H1 (cell line): Measurements from ENCODE around the gene GNRHR. TPM values are rescaled to one million over a fixed set of nuclear protein-coding genes. Genes with fewer than 3 reads are reported as not detected.

Source experiments
- CTCF ChIA-PET: fragments of 300-600 bp; sonication (Branson Sonifier 250); formaldehyde crosslinking; loops from one replicate; lab custom pipeline; 2021; ENCODE audit not compliant: partially characterized antibody; lab: Charles Lee
- POLR2A ChIA-PET: fragments of 300-600 bp; sonication (Branson Sonifier 250); formaldehyde crosslinking; loops from one replicate; lab custom pipeline; 2021; ENCODE audit warnings: inconsistent platforms; ENCODE audit not compliant: partially characterized antibody; lab: Charles Lee
- DNase-seq, 2 experiments: peaks; one replicate each; pipeline versions ENCODE4 v3.0.0 to v3.0.0-alpha.2; 2010 to 2022; ENCODE audit warnings: low spot score in 2 of 2, low read depth in 1 of 2, mixed read lengths in 1 of 2
- FAIRE-seq: peaks from 2 replicates; lab custom pipeline; 2011; peaks lifted over from hg19 to GRCh38; lab: Jason Lieb, UNC
- H2AFZ ChIP-seq: 2 replicates; pipeline ENCODE4 v1.8.1; 2012; ENCODE audit warnings: low read length, inconsistent platforms
- H2AK5ac ChIP-seq: 2 replicates; pipeline ENCODE4 v1.6.1; 2013; ENCODE audit warnings: low read depth, low read length
- H2BK120ac ChIP-seq: replicated peaks from 2 replicates; pipeline ENCODE3; 2013; ENCODE audit warnings: low read depth, low read length, inconsistent platforms
- H2BK12ac ChIP-seq: 2 replicates; pipeline ENCODE4 v1.6.1; 2013; ENCODE audit warnings: low read depth, low read length
- H2BK15ac ChIP-seq: 2 replicates; pipeline ENCODE4 v1.6.1; 2013; ENCODE audit warnings: low read length
- H2BK20ac ChIP-seq: 2 replicates; pipeline ENCODE4 v1.6.1; 2013; ENCODE audit warnings: low read length
- H2BK5ac ChIP-seq: 2 replicates; pipeline ENCODE4 v1.6.1; 2013; ENCODE audit warnings: low read depth, low read length
- H3K14ac ChIP-seq: 2 replicates; pipeline ENCODE4 v1.6.1; 2013; ENCODE audit warnings: inconsistent platforms; ENCODE audit not compliant: insufficient read length
- H3K18ac ChIP-seq: 2 replicates; pipeline ENCODE4 v1.6.1; 2013; ENCODE audit warnings: low read length; ENCODE audit errors: extremely low read depth
- H3K23ac ChIP-seq: 2 replicates; pipeline ENCODE4 v1.6.1; 2013; ENCODE audit warnings: inconsistent platforms; ENCODE audit not compliant: insufficient read length
- H3K23me2 ChIP-seq: 2 replicates; pipeline ENCODE4 v1.6.1; 2013; ENCODE audit warnings: low read depth, low read length
- H3K27ac ChIP-seq: 2 replicates; pipeline ENCODE4 v1.6.1; 2011; ENCODE audit warnings: low read depth, low read length, inconsistent platforms
- H3K27me3 ChIP-seq, 4 experiments: replicated peaks in 1 of 4; 1 replicate in 1 of 4; 2 replicates in 3 of 4; pipeline versions ENCODE4 v1.6.1 to v1.8.1; 2011 to 2013; ENCODE audit warnings: low read length in 3 of 4, mild to moderate bottlenecking in 3 of 4, inconsistent platforms in 2 of 4, mixed read lengths in 2 of 4, moderate library complexity in 1 of 4; ENCODE audit not compliant: control insufficient read depth in 3 of 4, insufficient read depth in 3 of 4; ENCODE audit errors: extremely low read depth in 1 of 4
- H3K36me3 ChIP-seq, 4 experiments: 2 replicates each; pipeline versions ENCODE4 v1.6.1 to v1.8.1; 2011 to 2013; ENCODE audit warnings: mild to moderate bottlenecking in 4 of 4, low read length in 3 of 4, moderate library complexity in 2 of 4, control low read depth in 1 of 4, inconsistent platforms in 1 of 4; ENCODE audit not compliant: insufficient read depth in 4 of 4, control insufficient read depth in 2 of 4
- H3K4ac ChIP-seq: replicated peaks from 2 replicates; pipeline ENCODE3; 2013; ENCODE audit warnings: low read length, low read depth, mixed read lengths, inconsistent platforms; ENCODE audit not compliant: insufficient read length
- H3K4me1 ChIP-seq, 4 experiments: replicated peaks in 1 of 4; 1 replicate in 1 of 4; 2 replicates in 3 of 4; pipeline versions ENCODE4 v1.6.1 to v1.8.1; 2011 to 2013; ENCODE audit warnings: low read length in 3 of 4, inconsistent platforms in 2 of 4, mixed read lengths in 1 of 4; ENCODE audit not compliant: insufficient read depth in 4 of 4, control insufficient read depth in 3 of 4
- H3K4me2 ChIP-seq, 2 experiments: 2 replicates each; pipeline versions ENCODE4 v1.6.1 to v1.8.1; 2011 to 2013; ENCODE audit warnings: low read depth in 2 of 2, low read length in 2 of 2, control low read depth in 1 of 2, inconsistent platforms in 1 of 2, mild to moderate bottlenecking in 1 of 2; ENCODE audit not compliant: insufficient read depth in 1 of 2
- H3K4me3 ChIP-seq, 4 experiments: fragments of 200-600, 300-600 bp in 1 of 4; sonication (generic), shearing (Covaris generic), sonication (Bioruptor Twin) in 1 of 4; 2 replicates each; pipeline versions ENCODE4 v1.5.1 to v1.8.1; 2011 to 2016; ENCODE audit warnings: low read length in 4 of 4, low read depth in 3 of 4, control low read depth in 2 of 4, inconsistent platforms in 2 of 4, mild to moderate bottlenecking in 2 of 4, mixed read lengths in 1 of 4, moderate library complexity in 1 of 4; ENCODE audit not compliant: insufficient read depth in 2 of 4; ENCODE audit errors: extremely low read depth in 1 of 4
- H3K56ac ChIP-seq: replicated peaks from 2 replicates; pipeline ENCODE3; 2013; ENCODE audit warnings: low read depth, mild to moderate bottlenecking, mixed read lengths, low read length, inconsistent platforms; ENCODE audit not compliant: insufficient read length
- H3K79me1 ChIP-seq: 2 replicates; pipeline ENCODE4 v1.6.1; 2013; ENCODE audit warnings: low read depth, low read length, control low read depth
- H3K79me2 ChIP-seq, 2 experiments: 2 replicates each; pipeline versions ENCODE4 v1.6.1 to v1.8.1; 2012 to 2013; ENCODE audit warnings: low read length in 2 of 2, mild to moderate bottlenecking in 2 of 2, inconsistent platforms in 1 of 2; ENCODE audit not compliant: insufficient read depth in 2 of 2, control insufficient read depth in 1 of 2
- H3K9ac ChIP-seq, 4 experiments: replicated peaks in 1 of 4; 1 replicate in 1 of 4; 2 replicates in 3 of 4; pipeline versions ENCODE4 v1.6.1 to v1.8.1; 2011 to 2013; ENCODE audit warnings: low read depth in 3 of 4, low read length in 3 of 4, control low read depth in 2 of 4, mild to moderate bottlenecking in 2 of 4, moderate library complexity in 2 of 4, inconsistent platforms in 1 of 4; ENCODE audit errors: extremely low read depth in 1 of 4
- H3K9me3 ChIP-seq, 2 experiments: 2 replicates each; pipeline versions ENCODE4 v1.6.1 to v1.8.1; 2012 to 2013; ENCODE audit warnings: mild to moderate bottlenecking in 2 of 2, moderate library complexity in 2 of 2, control low read depth in 1 of 2, inconsistent platforms in 1 of 2, low read depth in 1 of 2, low read length in 1 of 2, mixed read lengths in 1 of 2; ENCODE audit not compliant: insufficient read depth in 2 of 2
- H4K20me1 ChIP-seq, 2 experiments: replicated peaks in 1 of 2; 2 replicates each; pipeline versions ENCODE3 to v1.8.1; 2011 to 2013; ENCODE audit warnings: inconsistent platforms in 2 of 2, low read length in 2 of 2, mild to moderate bottlenecking in 1 of 2; ENCODE audit not compliant: insufficient read depth in 2 of 2, control insufficient read depth in 1 of 2
- H4K5ac ChIP-seq: 2 replicates; pipeline ENCODE4 v1.6.1; 2013; ENCODE audit warnings: low read length, low read depth, mixed read lengths, inconsistent platforms; ENCODE audit not compliant: insufficient read length
- H4K8ac ChIP-seq: 2 replicates; pipeline ENCODE4 v1.8.0; 2013; ENCODE audit warnings: mild to moderate bottlenecking, moderate library complexity, low read length, inconsistent platforms; ENCODE audit not compliant: insufficient read depth; ENCODE audit errors: extremely low read depth
- H4K91ac ChIP-seq: replicated peaks from 2 replicates; pipeline ENCODE3; 2013; ENCODE audit warnings: low read length, mixed read lengths, inconsistent platforms; ENCODE audit not compliant: insufficient read length
- ASH2L ChIP-seq: fragments of 200-600, 300-600 bp; sonication (generic); IDR thresholded peaks from one replicate; pipeline ENCODE4 v1.7.1; 2017; ENCODE audit warnings: low read length
- BCL11A ChIP-seq, 2 experiments: IDR thresholded peaks; one replicate each; pipeline ENCODE4 v1.6.1; 2011; ENCODE audit warnings: low read depth in 2 of 2, low read length in 2 of 2, mild to moderate bottlenecking in 2 of 2
- CTBP2 ChIP-seq: IDR thresholded peaks from 2 replicates; pipeline ENCODE4 v1.7.0; 2011; ENCODE audit warnings: borderline replicate concordance, mild to moderate bottlenecking, moderate library complexity, mixed read lengths, low read length; ENCODE audit not compliant: insufficient read depth, insufficient read length
- EZH2 ChIP-seq: fragments of 200-600 bp; sonication (generic); IDR thresholded peaks from 2 replicates; pipeline ENCODE4 v1.7.1; 2012; ENCODE audit warnings: low read depth, mild to moderate bottlenecking, moderate library complexity, low read length, inconsistent platforms; ENCODE audit not compliant: severe bottlenecking
- GABPA ChIP-seq: IDR thresholded peaks from 2 replicates; pipeline ENCODE4 v1.6.1; 2011; ENCODE audit warnings: mild to moderate bottlenecking, low read length, moderate library complexity, borderline replicate concordance; ENCODE audit not compliant: insufficient read depth
- GTF2F1 ChIP-seq: IDR thresholded peaks from 2 replicates; pipeline ENCODE4 v1.6.1; 2012; ENCODE audit warnings: low read depth, low read length, improper control_type of control experiment, borderline replicate concordance
- MAX ChIP-seq: IDR thresholded peaks from 2 replicates; pipeline ENCODE4 v1.6.1; 2012; ENCODE audit warnings: inconsistent platforms
- PHF8 ChIP-seq: fragments of 200-600 bp; sonication (generic); conservative IDR thresholded peaks from 2 replicates; pipeline ENCODE4 v1.7.1; 2012; ENCODE audit warnings: low read depth, mild to moderate bottlenecking, inconsistent platforms, low read length, moderate library complexity
- RAD21 ChIP-seq, 2 experiments: IDR thresholded peaks in 1 of 2; conservative IDR thresholded peaks in 1 of 2; 2 replicates each; pipeline ENCODE4 v1.6.1; 2011; ENCODE audit warnings: low read depth in 2 of 2, low read length in 2 of 2, improper control_type of control experiment in 1 of 2, inconsistent platforms in 1 of 2, mild to moderate bottlenecking in 1 of 2, moderate library complexity in 1 of 2
- RFX5 ChIP-seq: IDR thresholded peaks from 2 replicates; pipeline ENCODE4 v1.6.1; 2011; ENCODE audit warnings: low read depth, low read length, improper control_type of control experiment, borderline replicate concordance
- SAP30 ChIP-seq: fragments of 300-600 bp; sonication (generic); IDR thresholded peaks from 2 replicates; pipeline ENCODE4 v1.7.1; 2012; ENCODE audit warnings: low read length, moderate library complexity, mild to moderate bottlenecking, inconsistent platforms; ENCODE audit not compliant: insufficient read depth, insufficient replicate concordance
- SP4 ChIP-seq: IDR thresholded peaks from 2 replicates; pipeline ENCODE4 v1.6.1; 2012; ENCODE audit warnings: low read length, inconsistent platforms
- polyA plus RNA-seq, 7 experiments: library from polyadenylated mRNA; depleted of rRNA in 3 of 7; stranded (reverse) in 5 of 7; unstranded in 2 of 7; fragments of >200 nt in 5 of 7; fragments of 200-250 nt in 2 of 7; gene quantifications; 1 replicate in 5 of 7; 2 replicates in 1 of 7; 4 replicates in 1 of 7; pipeline versions ENCODE4 v1.2.1 to v1.2.3, GENCODE V29; 2011 to 2013; ENCODE audit warnings: missing spikeins in 2 of 7, mixed read lengths in 2 of 7
- total RNA-seq: library from RNA; stranded (reverse); fragmentation: NEBNext Ultra II Directional; extraction: Animal tissue kit (Norgen Biotek cat#: 25700); gene quantifications from 2 replicates; pipeline ENCODE4 v1.2.1, GENCODE V29; 2021

Gene GNRHR
- total and polyA plus RNA-seq, 2 of the 8 experiments (the other 6 are each of a cell fraction or from before 2014, with no cell fraction given), result not detected

GRCh38 chr4:67790721-67791120, 36.5 kb upstream of the GNRHR start:
- Histone ChIP-seq H4K5ac (no peak overlapping the region), H3K4me3 (no peak overlapping the region), H3K14ac (no peak overlapping the region), H3K23ac (no peak overlapping the region), H3K79me2 (no peaks in the 10 kb centered on the region), H3K36me3 (no peaks in the 10 kb centered on the region), H2BK5ac (no peak overlapping the region), H3K4me1 (no peaks in the 10 kb centered on the region), H2BK12ac (no peak overlapping the region), H3K56ac (no peak overlapping the region), H2BK20ac (no peak overlapping the region), H3K9me3 (no peaks in the 10 kb centered on the region), H3K4ac (no peak overlapping the region), H4K8ac (no peak overlapping the region), H4K20me1 (no peaks in the 10 kb centered on the region), H3K23me2 (no peaks in the 10 kb centered on the region), H4K91ac (no peak overlapping the region), H2AK5ac (no peak overlapping the region), H3K18ac (no peak overlapping the region), H2BK15ac (no peak overlapping the region), H3K27ac (no peak overlapping the region), H2BK120ac (no peak overlapping the region), H2AFZ (no peak overlapping the region), H3K79me1 (no peaks in the 10 kb centered on the region), H3K27me3 (no peaks in the 10 kb centered on the region), H3K4me2 (no peak overlapping the region), H3K9ac (no peak overlapping the region)
- ChIA-PET CTCF (no interaction called here), POLR2A (no interaction called here)
- DNase-seq (no peak), FAIRE-seq (no peak)
- TF ChIP-seq PHF8, result no peak
- TF ChIP-seq RAD21 (IDR thresholded peaks at IDR 0.05 in 1 of 2, conservative IDR thresholded peaks at IDR 0.05 in 1 of 2; ENCODE audit: low read depth in 2 of 2, low read length in 2 of 2), result no peak
- TF ChIP-seq BCL11A (IDR thresholded peaks at IDR 0.05; ENCODE audit: low read depth in 2 of 2, low read length in 2 of 2), result no peak
- TF ChIP-seq CTBP2, result no peak
- no peak for TF ChIP-seq SAP30
- TF ChIP-seq GTF2F1, result no peak
- no peak for TF ChIP-seq SP4
- no peak for TF ChIP-seq MAX
- no peak for TF ChIP-seq ASH2L
- TF ChIP-seq EZH2, result no peak
- no peak for TF ChIP-seq RFX5
- TF ChIP-seq GABPA, result no peak
